H9 (cell line): Measurements from ENCODE around the gene GPR62. TPM values are rescaled to one million over a fixed set of nuclear protein-coding genes. Genes with fewer than 3 reads are reported as not detected.

Experiments used
- DNase-seq: peaks from one replicate; pipeline ENCODE4 v3.0.0-alpha.2; 2017
- H2AFZ ChIP-seq: one replicate; pipeline ENCODE4 v1.6.1; 2013; ENCODE audit warnings: mild to moderate bottlenecking, low read length, control low read depth, moderate library complexity
- H2AK5ac ChIP-seq: 2 replicates; pipeline ENCODE4 v1.6.1; 2013; ENCODE audit warnings: low read length, control low read depth, mixed read lengths; ENCODE audit not compliant: insufficient read length
- H2BK120ac ChIP-seq: one replicate; pipeline ENCODE4 v1.6.1; 2013; ENCODE audit warnings: low read depth, mild to moderate bottlenecking, low read length, control low read depth, inconsistent platforms; ENCODE audit not compliant: poor library complexity, severe bottlenecking
- H2BK12ac ChIP-seq: 2 replicates; pipeline ENCODE4 v1.6.1; 2013; ENCODE audit warnings: low read length, control low read depth, mixed read lengths, low read depth; ENCODE audit not compliant: insufficient read length
- H2BK15ac ChIP-seq: 2 replicates; pipeline ENCODE4 v1.6.1; 2013; ENCODE audit warnings: low read depth, low read length, control low read depth
- H2BK20ac ChIP-seq: one replicate; pipeline ENCODE4 v1.6.1; 2013; ENCODE audit warnings: low read depth, mild to moderate bottlenecking, low read length, control low read depth, inconsistent platforms; ENCODE audit not compliant: poor library complexity, severe bottlenecking
- H2BK5ac ChIP-seq: 2 replicates; pipeline ENCODE4 v1.6.1; 2013; ENCODE audit warnings: low read length, control low read depth, mixed read lengths; ENCODE audit not compliant: insufficient read length
- H3K14ac ChIP-seq: 2 replicates; pipeline ENCODE4 v1.6.1; 2013; ENCODE audit warnings: low read length, control low read depth; ENCODE audit not compliant: insufficient read depth
- H3K18ac ChIP-seq: 2 replicates; pipeline ENCODE4 v1.6.1; 2013; ENCODE audit warnings: low read depth, mild to moderate bottlenecking, mixed read lengths, low read length, control low read depth; ENCODE audit not compliant: insufficient read length
- H3K23ac ChIP-seq: 2 replicates; pipeline ENCODE4 v1.6.1; 2013; ENCODE audit warnings: low read length, control low read depth, mixed read lengths, low read depth; ENCODE audit not compliant: insufficient read length
- H3K23me2 ChIP-seq: 2 replicates; pipeline ENCODE4 v1.6.1; 2013; ENCODE audit warnings: low read depth, mild to moderate bottlenecking, mixed read lengths, low read length, control low read depth; ENCODE audit not compliant: insufficient read length, poor library complexity, severe bottlenecking
- H3K27ac ChIP-seq: 2 replicates; pipeline ENCODE4 v1.5.1; 2013; ENCODE audit warnings: low read length, control low read depth, mixed read lengths, low read depth; ENCODE audit not compliant: insufficient read length
- H3K27me3 ChIP-seq: 2 replicates; pipeline ENCODE4 v1.6.1; 2013; ENCODE audit warnings: low read length, control low read depth, inconsistent platforms; ENCODE audit not compliant: insufficient read depth
- H3K4ac ChIP-seq: 2 replicates; pipeline ENCODE4 v1.6.1; 2013; ENCODE audit warnings: low read depth, mild to moderate bottlenecking, control low read depth, inconsistent platforms, low read length, moderate library complexity
- H3K4me1 ChIP-seq: 2 replicates; pipeline ENCODE4 v1.6.1; 2013; ENCODE audit warnings: low read length, control low read depth, inconsistent platforms; ENCODE audit not compliant: insufficient read depth
- H3K4me2 ChIP-seq: 2 replicates; pipeline ENCODE4 v1.6.1; 2013; ENCODE audit warnings: low read length, control low read depth, mixed read lengths; ENCODE audit not compliant: insufficient read length, insufficient read depth
- H3K56ac ChIP-seq: 2 replicates; pipeline ENCODE4 v1.6.1; 2013; ENCODE audit warnings: low read depth, mild to moderate bottlenecking, mixed read lengths, low read length, control low read depth; ENCODE audit not compliant: insufficient read length
- H3K79me1 ChIP-seq: 2 replicates; pipeline ENCODE4 v1.6.1; 2013; ENCODE audit warnings: low read depth, mild to moderate bottlenecking, moderate library complexity, low read length, control low read depth, inconsistent platforms; ENCODE audit not compliant: insufficient read depth, poor library complexity, severe bottlenecking
- H3K79me2 ChIP-seq: 2 replicates; pipeline ENCODE4 v1.6.1; 2013; ENCODE audit warnings: low read length, control low read depth, inconsistent platforms; ENCODE audit not compliant: insufficient read depth
- H3K9ac ChIP-seq: 2 replicates; pipeline ENCODE4 v1.6.1; 2013; ENCODE audit warnings: low read length, control low read depth, mixed read lengths; ENCODE audit not compliant: insufficient read length; ENCODE audit errors: extremely low read depth
- H3K9me3 ChIP-seq: one replicate; pipeline ENCODE4 v1.6.1; 2013; ENCODE audit warnings: low read depth, low read length, inconsistent platforms; ENCODE audit not compliant: control insufficient read depth
- H3T11ph ChIP-seq: one replicate; pipeline ENCODE4 v1.6.1; 2013; ENCODE audit warnings: mild to moderate bottlenecking, low read length, control low read depth, inconsistent platforms
- H4K20me1 ChIP-seq: one replicate; pipeline ENCODE4 v1.6.1; 2013; ENCODE audit not compliant: control insufficient read depth, insufficient read length, insufficient read depth
- H4K5ac ChIP-seq: 2 replicates; pipeline ENCODE4 v1.6.1; 2013; ENCODE audit warnings: low read depth, mild to moderate bottlenecking, mixed read lengths, low read length, control low read depth; ENCODE audit not compliant: insufficient read length
- H4K8ac ChIP-seq: replicated peaks from 2 replicates; pipeline ENCODE4 v1.6.1; 2013; ENCODE audit warnings: low read length, control low read depth, mixed read lengths, low read depth; ENCODE audit not compliant: insufficient read length
- H4K91ac ChIP-seq: 2 replicates; pipeline ENCODE4 v1.6.1; 2013; ENCODE audit warnings: low read depth, mild to moderate bottlenecking, moderate library complexity, mixed read lengths, low read length, control low read depth; ENCODE audit not compliant: insufficient read length
- H3K27ac Mint-ChIP-seq, 3 experiments: 2 replicates in 2 of 3; 3 replicates in 1 of 3; pipeline ENCODE4 v1.8.0; 2020 to 2021; ENCODE audit warnings: mixed read lengths in 3 of 3, mild to moderate bottlenecking in 1 of 3, moderate library complexity in 1 of 3
- H3K27me3 Mint-ChIP-seq: 2 replicates; pipeline ENCODE4 v1.8.0; 2021; ENCODE audit warnings: low read depth, mild to moderate bottlenecking, moderate library complexity, mixed read lengths
- H3K36me3 Mint-ChIP-seq, 3 experiments: 2 replicates in 2 of 3; 3 replicates in 1 of 3; pipeline ENCODE4 v1.8.0; 2020 to 2021; ENCODE audit warnings: low read depth in 3 of 3, mixed read lengths in 3 of 3; ENCODE audit not compliant: insufficient read depth in 1 of 3
- H3K4me1 Mint-ChIP-seq, 2 experiments: 2 replicates each; pipeline ENCODE4 v1.8.0; 2020; ENCODE audit warnings: mixed read lengths in 2 of 2
- H3K4me3 Mint-ChIP-seq, 2 experiments: 2 replicates in 1 of 2; 3 replicates in 1 of 2; pipeline ENCODE4 v1.8.0; 2020 to 2021; ENCODE audit warnings: mild to moderate bottlenecking in 2 of 2, mixed read lengths in 2 of 2, moderate library complexity in 1 of 2
- H3K9me3 Mint-ChIP-seq, 2 experiments: 2 replicates in 1 of 2; 3 replicates in 1 of 2; pipeline ENCODE4 v1.8.0; 2020; ENCODE audit warnings: mild to moderate bottlenecking in 2 of 2, mixed read lengths in 2 of 2, moderate library complexity in 1 of 2
- CTCF ChIP-seq: fragments of 200-600 bp; sonication (generic); conservative IDR thresholded peaks from 3 replicates; pipeline ENCODE4 v1.8.0; 2021; ENCODE audit warnings: antibody characterized with exemption, mild to moderate bottlenecking
- WGBS: extraction: QIAGEN DNeasy Blood & Tissue Kit; methylation state at CpG from one replicate; pipeline ENCODE4 v1.1.7; 2013; ENCODE audit warnings: missing lambda C conversion rate, low lambda C conversion rate, mixed read lengths; ENCODE audit not compliant: insufficient read length; ENCODE audit errors: extremely low coverage; 5-methylcytosine and 5-hydroxymethylcytosine counted together
- total RNA-seq: library from RNA; stranded (reverse); gene quantifications from 2 replicates; pipeline ENCODE4 v1.2.1, GENCODE V29; 2021

Gene GPR62
- total RNA-seq, 1 experiment from 2014 or later = 0.13 TPM

- H3K27ac ChIP-seq = no peak overlapping the region
- H3K9ac ChIP-seq = no peak overlapping the region
- H3K4me2 ChIP-seq = peak overlapping the region; percentile 20
Observed at GRCh38 chr3:51997935-51998596, 42.9 kb downstream of the GPR62 start.

More at GRCh38 chr3:51997935-51998596, 42.9 kb downstream of the GPR62 start:
- H3K23ac ChIP-seq = no peak overlapping the region
- H4K91ac ChIP-seq = no peak overlapping the region
- no peaks in the 10 kb centered on the region for H3K27me3 ChIP-seq
- H3K18ac ChIP-seq = no peak overlapping the region
- H3K14ac ChIP-seq = no peak overlapping the region
- H3K79me2 ChIP-seq = peaks cover 10% of the 10 kb centered on the region; the same call in 1 of the 2 replicates
- no peak overlapping the region for H2BK5ac ChIP-seq
- Mint-ChIP-seq H3K27me3 (peaks cover 4% of the 10 kb centered on the region), H3K9me3 (no peaks in the 10 kb centered on the region; a peak in 1 of 5 replicates), H3K4me1 (peaks cover 31 to 39% of the 10 kb centered on the region in 2 experiments), H3K4me3 (0 out of 5 replicates have a peak overlapping the region, but pooled peaks of 1 of the 2 experiments have one; percentile 1), H3K36me3 (peaks cover 26 to 28% (median 27%) of the 10 kb centered on the region in 3 experiments), H3K27ac (peak overlapping the region in 2 of 3 experiments; percentile 33 to 35; a peak in 3 of 7 replicates)
- TF ChIP-seq CTCF = no peak
- no peak overlapping the region for H3T11ph ChIP-seq
- no peak overlapping the region for H3K56ac ChIP-seq
- H2BK120ac ChIP-seq = no peak overlapping the region
- H3K23me2 ChIP-seq = peaks cover 11% of the 10 kb centered on the region
- peaks cover 7% of the 10 kb centered on the region for H3K79me1 ChIP-seq
- peaks cover 2% of the 10 kb centered on the region for H4K20me1 ChIP-seq
- no peak overlapping the region for H2BK20ac ChIP-seq
- no peak overlapping the region for H3K4ac ChIP-seq
- WGBS = no CpG with 5 or more reads among the region's 7 CpGs
- H3K4me1 ChIP-seq = peaks cover 7% of the 10 kb centered on the region
- H3K9me3 ChIP-seq = no peaks in the 10 kb centered on the region
- no peak overlapping the region for H2BK15ac ChIP-seq
- H2AK5ac ChIP-seq = no peak overlapping the region
- no peak overlapping the region for H2BK12ac ChIP-seq
- H2AFZ ChIP-seq = no peak overlapping the region
- no peak overlapping the region for H4K8ac ChIP-seq
- H4K5ac ChIP-seq = no peak overlapping the region
- no peak for DNase-seq
